Measurements from ENCODE around the gene ATXN2. TPM values are rescaled to one million over a fixed set of nuclear protein-coding genes. Genes with fewer than 3 reads are reported as not detected.
A peak's percentile ranks its signal among the peaks of the same experiment; 100 is the strongest.

Gene ATXN2
- total and polyA plus RNA-seq, 9 of the 15 experiments (the other 6 are each of a cell fraction or from before 2014, with no cell fraction given) = 16.8 to 67.8 (median 29.3) TPM

DNA sequence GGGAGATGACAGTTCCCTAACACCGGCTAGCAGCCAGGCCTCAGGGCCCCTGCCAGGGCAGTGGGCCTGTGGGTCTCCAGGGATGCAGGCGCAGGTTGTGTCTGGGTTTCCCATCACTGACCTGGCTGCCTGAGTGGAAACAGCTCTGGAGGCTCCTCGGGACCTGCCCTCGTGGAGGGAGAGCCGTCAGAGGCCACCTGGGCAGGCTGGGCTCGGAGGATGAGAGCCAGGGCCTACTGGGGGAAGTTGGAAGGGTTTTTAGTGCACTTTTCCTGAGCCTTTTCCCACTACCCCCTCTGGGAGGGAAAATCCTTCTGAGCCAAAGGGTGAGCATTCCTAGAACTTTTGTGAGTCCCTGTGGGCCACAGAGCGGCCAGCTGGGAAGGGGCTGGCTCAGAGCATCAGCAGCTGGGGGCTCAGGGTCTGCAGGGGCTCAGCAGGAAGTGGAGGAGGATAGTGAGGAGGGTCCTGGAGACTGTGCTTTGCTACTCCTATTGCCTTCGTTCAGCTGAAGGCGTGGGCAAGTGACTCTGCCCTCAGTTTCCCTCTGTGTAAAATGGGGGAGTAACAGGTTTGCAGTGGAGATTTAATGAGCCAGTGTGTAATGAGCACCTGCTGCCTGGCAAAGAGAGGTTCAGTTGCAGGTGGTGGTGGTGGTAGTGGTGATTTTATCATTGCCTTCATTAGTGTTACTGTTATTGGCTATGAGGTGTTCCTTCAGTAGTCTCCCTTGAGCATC lies 191.6 kb downstream of the ATXN2 start (continued):
- TF ChIP-seq TAF7 (tag; IDR thresholded peaks at IDR 0.05) (no peak), U2AF1 (optimal IDR thresholded peaks at IDR 0.05; ENCODE audit: low read depth, low read length) (no peak), ZBTB17 (CRISPR knock-in tag; IDR thresholded peaks at IDR 0.05) (no peak), RBM39 (optimal IDR thresholded peaks at IDR 0.05; ENCODE audit: low read depth, low read length) (no peak), MCM5 (IDR thresholded peaks at IDR 0.05; ENCODE audit: low read depth) (no peak), EZH2 (IDR thresholded peaks at IDR 0.05; ENCODE audit: borderline replicate concordance, low read depth, low read length) (no peak), ZBTB7A (IDR thresholded peaks at IDR 0.05; ENCODE audit: borderline replicate concordance, control insufficient read depth, low read depth, low read length) (0 out of 2 replicates have a peak, but pooled peaks have one; percentile 18), RUNX1 (IDR thresholded peaks at IDR 0.05; ENCODE audit: low read depth) (no peak), ZNF175 (CRISPR knock-in tag; IDR thresholded peaks at IDR 0.05; ENCODE audit: low read depth) (no peak), TAL1 (IDR thresholded peaks at IDR 0.05) (no peak), POLR2AphosphoS2 (IDR thresholded peaks at IDR 0.05; ENCODE audit: low read length) (no peak)
- TF ChIP-seq, protein P1, sequence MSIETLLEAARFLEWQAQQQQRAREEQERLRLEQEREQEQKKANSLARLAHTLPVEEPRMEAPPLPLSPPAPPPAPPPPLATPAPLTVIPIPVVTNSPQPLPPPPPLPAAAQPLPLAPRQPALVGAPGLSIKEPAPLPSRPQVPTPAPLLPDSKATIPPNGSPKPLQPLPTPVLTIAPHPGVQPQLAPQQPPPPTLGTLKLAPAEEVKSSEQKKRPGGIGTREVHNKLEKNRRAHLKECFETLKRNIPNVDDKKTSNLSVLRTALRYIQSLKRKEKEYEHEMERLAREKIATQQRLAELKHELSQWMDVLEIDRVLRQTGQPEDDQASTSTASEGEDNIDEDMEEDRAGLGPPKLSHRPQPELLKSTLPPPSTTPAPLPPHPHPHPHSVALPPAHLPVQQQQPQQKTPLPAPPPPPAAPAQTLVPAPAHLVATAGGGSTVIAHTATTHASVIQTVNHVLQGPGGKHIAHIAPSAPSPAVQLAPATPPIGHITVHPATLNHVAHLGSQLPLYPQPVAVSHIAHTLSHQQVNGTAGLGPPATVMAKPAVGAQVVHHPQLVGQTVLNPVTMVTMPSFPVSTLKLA (conservative IDR thresholded peaks at IDR 0.05) = peak in 1 of 2 experiments; percentile 6; a peak in 1 of 4 replicates
- TF ChIP-seq, protein P2, sequence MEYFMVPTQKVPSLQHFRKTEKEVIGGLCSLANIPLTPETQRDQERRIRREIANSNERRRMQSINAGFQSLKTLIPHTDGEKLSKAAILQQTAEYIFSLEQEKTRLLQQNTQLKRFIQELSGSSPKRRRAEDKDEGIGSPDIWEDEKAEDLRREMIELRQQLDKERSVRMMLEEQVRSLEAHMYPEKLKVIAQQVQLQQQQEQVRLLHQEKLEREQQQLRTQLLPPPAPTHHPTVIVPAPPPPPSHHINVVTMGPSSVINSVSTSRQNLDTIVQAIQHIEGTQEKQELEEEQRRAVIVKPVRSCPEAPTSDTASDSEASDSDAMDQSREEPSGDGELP (CRISPR knock-in tag; IDR thresholded peaks at IDR 0.05; ENCODE audit: borderline replicate concordance) = 0 out of 2 replicates have a peak, but pooled peaks have one; percentile 5
- TF ChIP-seq, protein P3, sequence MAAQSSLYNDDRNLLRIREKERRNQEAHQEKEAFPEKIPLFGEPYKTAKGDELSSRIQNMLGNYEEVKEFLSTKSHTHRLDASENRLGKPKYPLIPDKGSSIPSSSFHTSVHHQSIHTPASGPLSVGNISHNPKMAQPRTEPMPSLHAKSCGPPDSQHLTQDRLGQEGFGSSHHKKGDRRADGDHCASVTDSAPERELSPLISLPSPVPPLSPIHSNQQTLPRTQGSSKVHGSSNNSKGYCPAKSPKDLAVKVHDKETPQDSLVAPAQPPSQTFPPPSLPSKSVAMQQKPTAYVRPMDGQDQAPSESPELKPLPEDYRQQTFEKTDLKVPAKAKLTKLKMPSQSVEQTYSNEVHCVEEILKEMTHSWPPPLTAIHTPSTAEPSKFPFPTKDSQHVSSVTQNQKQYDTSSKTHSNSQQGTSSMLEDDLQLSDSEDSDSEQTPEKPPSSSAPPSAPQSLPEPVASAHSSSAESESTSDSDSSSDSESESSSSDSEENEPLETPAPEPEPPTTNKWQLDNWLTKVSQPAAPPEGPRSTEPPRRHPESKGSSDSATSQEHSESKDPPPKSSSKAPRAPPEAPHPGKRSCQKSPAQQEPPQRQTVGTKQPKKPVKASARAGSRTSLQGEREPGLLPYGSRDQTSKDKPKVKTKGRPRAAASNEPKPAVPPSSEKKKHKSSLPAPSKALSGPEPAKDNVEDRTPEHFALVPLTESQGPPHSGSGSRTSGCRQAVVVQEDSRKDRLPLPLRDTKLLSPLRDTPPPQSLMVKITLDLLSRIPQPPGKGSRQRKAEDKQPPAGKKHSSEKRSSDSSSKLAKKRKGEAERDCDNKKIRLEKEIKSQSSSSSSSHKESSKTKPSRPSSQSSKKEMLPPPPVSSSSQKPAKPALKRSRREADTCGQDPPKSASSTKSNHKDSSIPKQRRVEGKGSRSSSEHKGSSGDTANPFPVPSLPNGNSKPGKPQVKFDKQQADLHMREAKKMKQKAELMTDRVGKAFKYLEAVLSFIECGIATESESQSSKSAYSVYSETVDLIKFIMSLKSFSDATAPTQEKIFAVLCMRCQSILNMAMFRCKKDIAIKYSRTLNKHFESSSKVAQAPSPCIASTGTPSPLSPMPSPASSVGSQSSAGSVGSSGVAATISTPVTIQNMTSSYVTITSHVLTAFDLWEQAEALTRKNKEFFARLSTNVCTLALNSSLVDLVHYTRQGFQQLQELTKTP (IDR thresholded peaks at IDR 0.05; ENCODE audit: low read depth in 1 of 2, partially characterized antibody in 2 of 2) = no peak
- TF ChIP-seq, protein P4, sequence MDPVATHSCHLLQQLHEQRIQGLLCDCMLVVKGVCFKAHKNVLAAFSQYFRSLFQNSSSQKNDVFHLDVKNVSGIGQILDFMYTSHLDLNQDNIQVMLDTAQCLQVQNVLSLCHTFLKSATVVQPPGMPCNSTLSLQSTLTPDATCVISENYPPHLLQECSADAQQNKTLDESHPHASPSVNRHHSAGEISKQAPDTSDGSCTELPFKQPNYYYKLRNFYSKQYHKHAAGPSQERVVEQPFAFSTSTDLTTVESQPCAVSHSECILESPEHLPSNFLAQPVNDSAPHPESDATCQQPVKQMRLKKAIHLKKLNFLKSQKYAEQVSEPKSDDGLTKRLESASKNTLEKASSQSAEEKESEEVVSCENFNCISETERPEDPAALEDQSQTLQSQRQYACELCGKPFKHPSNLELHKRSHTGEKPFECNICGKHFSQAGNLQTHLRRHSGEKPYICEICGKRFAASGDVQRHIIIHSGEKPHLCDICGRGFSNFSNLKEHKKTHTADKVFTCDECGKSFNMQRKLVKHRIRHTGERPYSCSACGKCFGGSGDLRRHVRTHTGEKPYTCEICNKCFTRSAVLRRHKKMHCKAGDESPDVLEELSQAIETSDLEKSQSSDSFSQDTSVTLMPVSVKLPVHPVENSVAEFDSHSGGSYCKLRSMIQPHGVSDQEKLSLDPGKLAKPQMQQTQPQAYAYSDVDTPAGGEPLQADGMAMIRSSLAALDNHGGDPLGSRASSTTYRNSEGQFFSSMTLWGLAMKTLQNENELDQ (CRISPR knock-in tag; IDR thresholded peaks at IDR 0.05; ENCODE audit: borderline replicate concordance) = no peak
- TF ChIP-seq, protein P5, sequence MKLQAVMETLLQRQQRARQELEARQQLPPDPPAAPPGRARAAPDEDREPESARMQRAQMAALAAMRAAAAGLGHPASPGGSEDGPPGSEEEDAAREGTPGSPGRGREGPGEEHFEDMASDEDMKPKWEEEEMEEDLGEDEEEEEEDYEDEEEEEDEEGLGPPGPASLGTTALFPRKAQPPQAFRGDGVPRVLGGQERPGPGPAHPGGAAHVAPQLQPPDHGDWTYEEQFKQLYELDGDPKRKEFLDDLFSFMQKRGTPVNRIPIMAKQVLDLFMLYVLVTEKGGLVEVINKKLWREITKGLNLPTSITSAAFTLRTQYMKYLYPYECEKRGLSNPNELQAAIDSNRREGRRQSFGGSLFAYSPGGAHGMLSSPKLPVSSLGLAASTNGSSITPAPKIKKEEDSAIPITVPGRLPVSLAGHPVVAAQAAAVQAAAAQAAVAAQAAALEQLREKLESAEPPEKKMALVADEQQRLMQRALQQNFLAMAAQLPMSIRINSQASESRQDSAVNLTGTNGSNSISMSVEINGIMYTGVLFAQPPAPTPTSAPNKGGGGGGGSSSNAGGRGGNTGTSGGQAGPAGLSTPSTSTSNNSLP (IDR thresholded peaks at IDR 0.05; ENCODE audit: borderline replicate concordance, low read depth, low read length) = no peak

Data from K562 (cell line).